ENCODE results near the gene SIAH3. TPM values are rescaled to one million over a fixed set of nuclear protein-coding genes. Genes with fewer than 3 reads are reported as not detected.

SIAH3 gene
- total RNA-seq, 3 donors from 2014 or later: 0.03 to 0.05 TPM; not detected in 1

- ATAC-seq (no peak), DNase-seq (no peak)
- Mint-ChIP-seq H3K36me3 (ENCODE audit: insufficient read depth) (no peaks in the 10 kb centered on the region), H3K27me3 (ENCODE audit: low read depth) (peaks cover 3% of the 10 kb centered on the region), H3K4me1 (ENCODE audit: low read depth) (peaks cover 10% of the 10 kb centered on the region), H3K4me3 (no peak overlapping the region), H3K9me3 (no peaks in the 10 kb centered on the region)
Measured at GRCh38 chr13:45792827-45793303, 58.7 kb downstream of the SIAH3 start.

- H3K27me3 Mint-ChIP-seq (ENCODE audit: low read depth): peaks cover 3% of the 10 kb centered on the region
- H3K36me3 Mint-ChIP-seq (ENCODE audit: insufficient read depth): no peaks in the 10 kb centered on the region
- H3K4me1 Mint-ChIP-seq (ENCODE audit: low read depth): peaks cover 18% of the 10 kb centered on the region
- no peak overlapping the region for H3K4me3 Mint-ChIP-seq
- H3K9me3 Mint-ChIP-seq: no peaks in the 10 kb centered on the region
- ATAC-seq: no peak
- no peak for DNase-seq
Measured at GRCh38 chr13:45788011-45788410, 63.5 kb downstream of the SIAH3 start.

GRCh38 chr13:45787346-45787745 lies 64.2 kb downstream of the SIAH3 start:
- no peak for DNase-seq
- peaks cover 14% of the 10 kb centered on the region for H3K4me1 Mint-ChIP-seq (ENCODE audit: low read depth)
- ATAC-seq: no peak
- H3K27me3 Mint-ChIP-seq (ENCODE audit: low read depth): peaks cover 3% of the 10 kb centered on the region
- H3K4me3 Mint-ChIP-seq: no peak overlapping the region
- no peaks in the 10 kb centered on the region for H3K9me3 Mint-ChIP-seq
- no peaks in the 10 kb centered on the region for H3K36me3 Mint-ChIP-seq (ENCODE audit: insufficient read depth)

- Mint-ChIP-seq H3K4me1 (ENCODE audit: low read depth) (peaks cover 8% of the 10 kb centered on the region), H3K9me3 (no peaks in the 10 kb centered on the region), H3K27me3 (ENCODE audit: low read depth) (peaks cover 3% of the 10 kb centered on the region), H3K4me3 (no peak overlapping the region), H3K36me3 (ENCODE audit: insufficient read depth) (no peaks in the 10 kb centered on the region)
- no peak for ATAC-seq
- DNase-seq: no peak
Measured at GRCh38 chr13:45786293-45786920, 65.1 kb downstream of the SIAH3 start.

GRCh38 chr13:45784755-45785675 lies 66.5 kb downstream of the SIAH3 start:
- peaks cover 3% of the 10 kb centered on the region for H3K27me3 Mint-ChIP-seq (ENCODE audit: low read depth)
- no peak for DNase-seq
- peak; percentile 27 to 28 for ATAC-seq

GRCh38 chr13:45783346-45784043 lies 68.1 kb downstream of the SIAH3 start:
- no peaks in the 10 kb centered on the region for H3K9me3 Mint-ChIP-seq
- DNase-seq (no peak), ATAC-seq (no peak)
- H3K4me1 Mint-ChIP-seq (ENCODE audit: low read depth): peaks cover 8% of the 10 kb centered on the region
- peaks cover 3% of the 10 kb centered on the region for H3K27me3 Mint-ChIP-seq (ENCODE audit: low read depth)
- no peak overlapping the region for H3K4me3 Mint-ChIP-seq
- no peaks in the 10 kb centered on the region for H3K36me3 Mint-ChIP-seq (ENCODE audit: insufficient read depth)

More at GRCh38 chr13:45784755-45785675, 66.5 kb downstream of the SIAH3 start:
- peaks cover 8% of the 10 kb centered on the region for H3K4me1 Mint-ChIP-seq (ENCODE audit: low read depth)
- H3K9me3 Mint-ChIP-seq: no peaks in the 10 kb centered on the region
- no peak overlapping the region for H3K4me3 Mint-ChIP-seq
- H3K36me3 Mint-ChIP-seq (ENCODE audit: insufficient read depth): no peaks in the 10 kb centered on the region

- DNase-seq (no peak), ATAC-seq (no peak)
- Mint-ChIP-seq H3K27me3 (ENCODE audit: low read depth) (no peaks in the 10 kb centered on the region), H3K4me3 (no peak overlapping the region), H3K36me3 (ENCODE audit: insufficient read depth) (no peaks in the 10 kb centered on the region), H3K4me1 (ENCODE audit: low read depth) (peaks cover 8% of the 10 kb centered on the region), H3K9me3 (no peaks in the 10 kb centered on the region)
Measured at GRCh38 chr13:45782327-45783045, 69.1 kb downstream of the SIAH3 start.

- no peaks in the 10 kb centered on the region for H3K27me3 Mint-ChIP-seq (ENCODE audit: low read depth)
- H3K36me3 Mint-ChIP-seq (ENCODE audit: insufficient read depth): no peaks in the 10 kb centered on the region
- H3K4me3 Mint-ChIP-seq: no peak overlapping the region
- DNase-seq (no peak), ATAC-seq (no peak)
- H3K4me1 Mint-ChIP-seq (ENCODE audit: low read depth): peaks cover 7% of the 10 kb centered on the region
- no peaks in the 10 kb centered on the region for H3K9me3 Mint-ChIP-seq
Measured at GRCh38 chr13:45781553-45782326, 69.8 kb downstream of the SIAH3 start.

GRCh38 chr13:45779901-45780300 lies 71.7 kb downstream of the SIAH3 start:
- no peak for ATAC-seq
- H3K4me1 Mint-ChIP-seq (ENCODE audit: low read depth): no peaks in the 10 kb centered on the region

GRCh38 chr13:45778882-45779281 lies 72.7 kb downstream of the SIAH3 start:
- no peak for DNase-seq
- Mint-ChIP-seq H3K9me3 (no peaks in the 10 kb centered on the region), H3K36me3 (ENCODE audit: insufficient read depth) (no peaks in the 10 kb centered on the region), H3K4me3 (no peak overlapping the region), H3K27me3 (ENCODE audit: low read depth) (peaks cover 5% of the 10 kb centered on the region), H3K4me1 (ENCODE audit: low read depth) (no peaks in the 10 kb centered on the region)
- no peak for ATAC-seq

More at GRCh38 chr13:45779901-45780300, 71.7 kb downstream of the SIAH3 start:
- peaks cover under 1% of the 10 kb centered on the region for H3K27me3 Mint-ChIP-seq (ENCODE audit: low read depth)
- H3K36me3 Mint-ChIP-seq (ENCODE audit: insufficient read depth): no peaks in the 10 kb centered on the region
- DNase-seq: no peak
- no peaks in the 10 kb centered on the region for H3K9me3 Mint-ChIP-seq
- no peak overlapping the region for H3K4me3 Mint-ChIP-seq

GRCh38 chr13:45776748-45777147 lies 74.8 kb downstream of the SIAH3 start:
- H3K4me1 Mint-ChIP-seq (ENCODE audit: low read depth): no peaks in the 10 kb centered on the region
- no peaks in the 10 kb centered on the region for H3K36me3 Mint-ChIP-seq (ENCODE audit: insufficient read depth)
- H3K4me3 Mint-ChIP-seq: no peak overlapping the region
- H3K27me3 Mint-ChIP-seq (ENCODE audit: low read depth): peaks cover 5% of the 10 kb centered on the region
- ATAC-seq: no peak
- DNase-seq: no peak
- H3K9me3 Mint-ChIP-seq: no peaks in the 10 kb centered on the region

- Mint-ChIP-seq H3K4me3 (no peak overlapping the region), H3K4me1 (ENCODE audit: low read depth) (no peaks in the 10 kb centered on the region), H3K9me3 (no peaks in the 10 kb centered on the region), H3K27me3 (ENCODE audit: low read depth) (peaks cover 5% of the 10 kb centered on the region), H3K36me3 (ENCODE audit: insufficient read depth) (no peaks in the 10 kb centered on the region)
- no peak for DNase-seq
- ATAC-seq: no peak
Measured at GRCh38 chr13:45775401-45775963, 76.1 kb downstream of the SIAH3 start.

GRCh38 chr13:45773944-45774343 lies 77.6 kb downstream of the SIAH3 start:
- Mint-ChIP-seq H3K4me1 (ENCODE audit: low read depth) (no peaks in the 10 kb centered on the region), H3K9me3 (no peaks in the 10 kb centered on the region), H3K36me3 (ENCODE audit: insufficient read depth) (no peaks in the 10 kb centered on the region), H3K27me3 (ENCODE audit: low read depth) (peaks cover 5% of the 10 kb centered on the region), H3K4me3 (no peak overlapping the region)
- ATAC-seq: no peak
- no peak for DNase-seq

Data from activated T-cell treated with anti-CD3 and anti-CD28 coated beads, Interleukin-2, amount 50 U/mL, for 4 hours (primary cell).